SU-DHL-6 (cell line): ENCODE measurements around the gene STRN.

Experiments used
- H2AFZ ChIP-seq: fragments of 200-600 bp; sonication (generic); 2 replicates; pipeline ENCODE4 v1.6.1; 2014; ENCODE audit warnings: low read depth, mild to moderate bottlenecking, moderate library complexity, mixed read lengths, antibody characterized with exemption, low read length; ENCODE audit not compliant: severe bottlenecking
- H3F3A ChIP-seq: fragments of 200-600 bp; shearing (Covaris generic); 2 replicates; pipeline ENCODE4 v1.6.0; 2016; ENCODE audit warnings: antibody characterized with exemption, mild to moderate bottlenecking; ENCODE audit not compliant: insufficient read depth
- H3K27ac ChIP-seq: fragments of 200-600 bp; sonication (generic); 2 replicates; pipeline ENCODE4 v1.5.1; 2016; ENCODE audit warnings: low read depth, mild to moderate bottlenecking, low read length, moderate library complexity, mixed read lengths
- H3K27me3 ChIP-seq: fragments of 200-600 bp; sonication (generic), shearing (Covaris generic); 2 replicates; pipeline ENCODE4 v1.6.0; 2014; ENCODE audit warnings: mild to moderate bottlenecking, low read length
- H3K36me3 ChIP-seq: fragments of 200-600 bp; sonication (generic); 2 replicates; pipeline ENCODE4 v1.6.1; 2014; ENCODE audit warnings: mild to moderate bottlenecking, low read length, mixed read lengths
- H3K4me2 ChIP-seq: fragments of 300-600, 200-600 bp; shearing (Covaris generic), sonication (generic); 2 replicates; pipeline ENCODE4 v1.6.0; 2014; ENCODE audit warnings: low read length, low read depth, mild to moderate bottlenecking; ENCODE audit not compliant: poor library complexity, severe bottlenecking
- H3K4me3 ChIP-seq: fragments of 200-600 bp; sonication (generic); 2 replicates; pipeline ENCODE4 v1.5.1; 2014; ENCODE audit warnings: antibody characterized with exemption, low read length, mild to moderate bottlenecking, mixed read lengths; ENCODE audit not compliant: insufficient read depth, poor library complexity, severe bottlenecking
- H3K79me2 ChIP-seq: fragments of 200-600 bp; sonication (generic); 2 replicates; pipeline ENCODE4 v1.6.1; 2014; ENCODE audit warnings: mild to moderate bottlenecking, low read length, moderate library complexity; ENCODE audit not compliant: insufficient read depth
- H3K9ac ChIP-seq: fragments of 200-600 bp; sonication (generic); 2 replicates; pipeline ENCODE4 v1.7.0; 2014; ENCODE audit warnings: mild to moderate bottlenecking, low read length
- H3K9me2 ChIP-seq: fragments of 200-600 bp; sonication (generic); replicated peaks from 2 replicates; pipeline ENCODE4 v1.6.1; 2014; ENCODE audit warnings: low read length; ENCODE audit not compliant: insufficient read depth
- H3K9me3 ChIP-seq: fragments of 200-600 bp; sonication (generic); 2 replicates; pipeline ENCODE4 v1.6.1; 2014; ENCODE audit warnings: low read length, mixed read lengths; ENCODE audit not compliant: insufficient read depth
- H4K20me1 ChIP-seq: fragments of 200-600 bp; sonication (generic); 2 replicates; pipeline ENCODE4 v1.6.1; 2014; ENCODE audit warnings: low read depth, mild to moderate bottlenecking, antibody characterized with exemption, low read length, moderate library complexity, mixed read lengths
- EZH2phosphoT487 ChIP-seq: fragments of 200-600 bp; sonication (generic), shearing (Covaris generic); conservative IDR thresholded peaks from 2 replicates; pipeline ENCODE4 v1.6.1; 2018; ENCODE audit warnings: mild to moderate bottlenecking, antibody characterized with exemption, low read length, moderate library complexity, mixed read lengths
- TF ChIP-seq, protein P1 (sequence below): fragments of 200-600 bp; sonication (generic); IDR thresholded peaks from one replicate; pipeline ENCODE4 v1.5.1; 2017; ENCODE audit warnings: antibody characterized with exemption, mild to moderate bottlenecking, low read length, moderate library complexity; ENCODE audit not compliant: insufficient read depth, poor library complexity, severe bottlenecking

The STRN gene

DNA sequence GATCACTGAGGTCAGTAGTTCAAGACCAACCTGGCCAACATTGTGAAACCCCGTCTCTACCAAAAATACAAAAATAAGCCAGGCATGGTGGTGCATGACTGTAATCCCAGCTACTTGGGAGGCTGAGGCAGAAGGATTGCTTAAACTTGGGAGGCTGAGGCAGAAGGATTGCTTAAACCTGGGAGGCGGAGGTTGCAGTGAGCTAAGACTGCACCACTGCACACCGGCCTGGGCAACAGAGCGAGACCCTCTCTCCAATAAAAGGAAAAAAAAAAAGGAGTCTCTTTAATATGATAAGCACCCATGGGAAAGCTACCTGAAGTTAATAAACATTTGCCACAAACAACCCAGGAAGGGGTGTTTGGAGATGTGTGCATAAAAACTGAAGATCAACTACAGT, 2.6 kb downstream of the STRN start:
- H3K9ac ChIP-seq = no peak overlapping the region
- no peak overlapping the region for H2AFZ ChIP-seq
- no peaks in the 10 kb centered on the region for H4K20me1 ChIP-seq
- peaks cover 69% of the 10 kb centered on the region for H3K79me2 ChIP-seq
- H3K27ac ChIP-seq = no peak overlapping the region
- H3K9me3 ChIP-seq = no peaks in the 10 kb centered on the region
- H3K4me2 ChIP-seq = no peak overlapping the region
- H3K36me3 ChIP-seq = no peaks in the 10 kb centered on the region
- H3F3A ChIP-seq = no peaks in the 10 kb centered on the region
- TF ChIP-seq EZH2phosphoT487 = no peak
- TF ChIP-seq, protein P1, sequence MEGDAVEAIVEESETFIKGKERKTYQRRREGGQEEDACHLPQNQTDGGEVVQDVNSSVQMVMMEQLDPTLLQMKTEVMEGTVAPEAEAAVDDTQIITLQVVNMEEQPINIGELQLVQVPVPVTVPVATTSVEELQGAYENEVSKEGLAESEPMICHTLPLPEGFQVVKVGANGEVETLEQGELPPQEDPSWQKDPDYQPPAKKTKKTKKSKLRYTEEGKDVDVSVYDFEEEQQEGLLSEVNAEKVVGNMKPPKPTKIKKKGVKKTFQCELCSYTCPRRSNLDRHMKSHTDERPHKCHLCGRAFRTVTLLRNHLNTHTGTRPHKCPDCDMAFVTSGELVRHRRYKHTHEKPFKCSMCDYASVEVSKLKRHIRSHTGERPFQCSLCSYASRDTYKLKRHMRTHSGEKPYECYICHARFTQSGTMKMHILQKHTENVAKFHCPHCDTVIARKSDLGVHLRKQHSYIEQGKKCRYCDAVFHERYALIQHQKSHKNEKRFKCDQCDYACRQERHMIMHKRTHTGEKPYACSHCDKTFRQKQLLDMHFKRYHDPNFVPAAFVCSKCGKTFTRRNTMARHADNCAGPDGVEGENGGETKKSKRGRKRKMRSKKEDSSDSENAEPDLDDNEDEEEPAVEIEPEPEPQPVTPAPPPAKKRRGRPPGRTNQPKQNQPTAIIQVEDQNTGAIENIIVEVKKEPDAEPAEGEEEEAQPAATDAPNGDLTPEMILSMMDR = no peak
- no peak overlapping the region for H3K4me3 ChIP-seq
- no peaks in the 10 kb centered on the region for H3K9me2 ChIP-seq
- no peaks in the 10 kb centered on the region for H3K27me3 ChIP-seq

DNA sequence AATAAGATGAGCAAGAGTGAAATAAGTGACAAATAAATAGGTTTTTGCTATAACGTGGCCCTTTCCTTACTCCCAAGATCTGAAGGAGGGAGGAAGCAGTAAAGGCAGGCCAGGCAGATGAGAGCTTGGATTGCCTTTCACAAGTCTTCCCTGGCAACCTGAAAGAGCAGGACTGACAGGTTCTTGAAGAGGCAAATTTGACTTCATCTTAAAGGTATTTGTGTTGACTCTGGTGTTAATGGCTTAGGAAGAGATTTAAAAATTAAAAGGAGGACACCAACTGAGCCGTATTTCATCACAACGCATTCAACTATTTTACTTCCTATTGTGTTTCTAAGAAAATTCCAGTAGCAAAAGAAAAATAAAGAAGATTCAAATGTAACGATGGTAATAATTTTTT, 3.2 kb downstream of the STRN start:
- no peaks in the 10 kb centered on the region for H3K27me3 ChIP-seq
- H3K9me2 ChIP-seq = no peaks in the 10 kb centered on the region
- peaks cover 76% of the 10 kb centered on the region for H3K79me2 ChIP-seq
- no peak for TF ChIP-seq EZH2phosphoT487
- TF ChIP-seq, protein P1 = no peak
- no peaks in the 10 kb centered on the region for H3K36me3 ChIP-seq
- H3K4me2 ChIP-seq = no peak overlapping the region
- no peaks in the 10 kb centered on the region for H3F3A ChIP-seq
- no peak overlapping the region for H3K4me3 ChIP-seq
- H2AFZ ChIP-seq = no peak overlapping the region
- no peak overlapping the region for H3K27ac ChIP-seq
- H3K9ac ChIP-seq = no peak overlapping the region
- H4K20me1 ChIP-seq = no peaks in the 10 kb centered on the region
- H3K9me3 ChIP-seq = no peaks in the 10 kb centered on the region

DNA sequence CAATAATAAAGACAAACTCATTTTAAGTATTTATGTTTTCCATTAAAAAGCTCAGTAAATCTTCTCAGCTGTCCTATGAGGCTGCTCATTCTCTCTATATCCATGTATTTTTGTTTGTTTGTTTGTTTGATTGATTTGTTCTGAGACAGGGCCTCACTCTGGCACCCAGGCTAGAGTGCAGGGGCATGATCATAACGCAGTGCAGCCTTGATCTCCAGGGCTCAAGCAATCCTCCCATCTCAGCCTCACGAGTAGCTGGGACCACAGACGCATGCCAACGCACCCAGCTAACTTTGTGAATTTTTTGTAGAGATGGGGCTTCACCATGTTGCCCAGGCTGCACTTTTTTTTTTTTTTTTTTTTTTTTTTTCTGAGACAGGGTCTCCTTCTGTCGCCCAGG, 5.6 kb downstream of the STRN start:
- TF ChIP-seq, protein P1 = no peak
- TF ChIP-seq EZH2phosphoT487 = no peak
- no peak overlapping the region for H3K9ac ChIP-seq
- no peaks in the 10 kb centered on the region for H3K27me3 ChIP-seq
- H3K4me2 ChIP-seq = no peak overlapping the region
- no peak overlapping the region for H3K4me3 ChIP-seq
- no peaks in the 10 kb centered on the region for H3K9me2 ChIP-seq
- H4K20me1 ChIP-seq = no peaks in the 10 kb centered on the region
- H3F3A ChIP-seq = no peaks in the 10 kb centered on the region
- H3K9me3 ChIP-seq = no peaks in the 10 kb centered on the region
- no peak overlapping the region for H2AFZ ChIP-seq
- H3K27ac ChIP-seq = no peak overlapping the region
- H3K79me2 ChIP-seq = peaks cover 93% of the 10 kb centered on the region
- H3K36me3 ChIP-seq = no peaks in the 10 kb centered on the region
